Measurements from ENCODE around the gene CSF3R.

GRCh38 chr1:36530261-36530660, 47.5 kb upstream of the CSF3R start:
- TF ChIP-seq PAX5 (IDR thresholded peaks at IDR 0.05; ENCODE audit: insufficient read depth, low read length, severe bottlenecking) (no peak), POLR2A (IDR thresholded peaks at IDR 0.05; ENCODE audit: low read depth, low read length) (no peak), POLR2AphosphoS5 (IDR thresholded peaks at IDR 0.05; ENCODE audit: low read depth, low read length) (no peak), TAF1 (IDR thresholded peaks at IDR 0.05; ENCODE audit: low read depth, low read length) (no peak), SPI1 (IDR thresholded peaks at IDR 0.05; ENCODE audit: low read depth, low read length) (no peak)
